HepG2 (cell line): ENCODE data around the gene HIVEP2. TPM values are rescaled to one million over a fixed set of nuclear protein-coding genes. Genes with fewer than 3 reads are reported as not detected.

Source experiments
- ATAC-seq: fragments of 200-7000 bp; cut with Tn5 transposase; 3 replicates; pipeline ENCODE4 v1.9.1; 2020; ENCODE audit warnings: mild to moderate bottlenecking, moderate library complexity
- BruUV-seq: library from RNA; stranded (reverse); fragments of 400-500 nt; replicated peaks from 2 replicates; lab custom pipeline; 2021; lab: Mats Ljungman, UMichigan
- CTCF ChIA-PET: fragments of 300-600 bp; formaldehyde crosslinking; extraction: SDS; loops from one replicate; lab custom pipeline; 2021; ENCODE audit warnings: low total read pairs, inconsistent platforms, low intra/inter-chr PET ratio; lab: Yijun Ruan, JAX
- POLR2A ChIA-PET: fragments of 350-600 bp; sonication (Branson Sonifier 250); formaldehyde crosslinking; loops from one replicate; lab custom pipeline; 2020; ENCODE audit warnings: antibody characterized with exemption, inconsistent platforms; lab: Yijun Ruan, JAX
- DNase-seq: peaks from one replicate; pipeline ENCODE4 v3.0.0-alpha.2; 2015; ENCODE audit warnings: low spot score
- FAIRE-seq: peaks from 3 replicates; lab custom pipeline; 2011; peaks lifted over from hg19 to GRCh38; lab: Jason Lieb, UNC
- H2AFZ ChIP-seq: one replicate; pipeline ENCODE4 v1.6.1; 2011; ENCODE audit warnings: low read length, inconsistent platforms
- H3K27ac ChIP-seq: fragments of 300-600 bp; 3 replicates; pipeline ENCODE4 v1.8.0; 2011; ENCODE audit warnings: mixed run types, mild to moderate bottlenecking, mixed read lengths, low read length, inconsistent platforms; ENCODE audit not compliant: insufficient read depth; ENCODE audit errors: extremely low read length
- H3K27me3 ChIP-seq, 2 experiments: fragments of 200-600 bp in 1 of 2; 2 replicates in 1 of 2; 3 replicates in 1 of 2; pipeline versions ENCODE4 v1.6.0 to v1.8.0; 2011; ENCODE audit warnings: low read length in 2 of 2, mild to moderate bottlenecking in 2 of 2, moderate library complexity in 2 of 2, inconsistent platforms in 1 of 2; ENCODE audit not compliant: insufficient read depth in 2 of 2, control insufficient read depth in 1 of 2
- H3K36me3 ChIP-seq, 2 experiments: fragments of 200-600 bp in 1 of 2; replicated peaks in 1 of 2; 2 replicates in 1 of 2; 3 replicates in 1 of 2; pipeline versions ENCODE4 v1.5.1 to v1.8.0; 2011; ENCODE audit warnings: low read length in 2 of 2, inconsistent platforms in 1 of 2; ENCODE audit not compliant: insufficient read depth in 2 of 2, control insufficient read depth in 1 of 2
- H3K4me1 ChIP-seq: 2 replicates; pipeline ENCODE4 v1.5.1; 2012; ENCODE audit warnings: low read length, inconsistent platforms; ENCODE audit not compliant: insufficient read depth
- H3K4me2 ChIP-seq: 2 replicates; pipeline ENCODE4 v1.6.0; 2011; ENCODE audit warnings: low read depth, low read length, inconsistent platforms
- H3K4me3 ChIP-seq, 3 experiments: fragments of 200-600 bp in 1 of 3; sonication (generic), shearing (Covaris generic) in 1 of 3; replicated peaks in 1 of 3; 2 replicates each; pipeline ENCODE4 v1.5.1; 2011 to 2016; ENCODE audit warnings: low read length in 3 of 3, inconsistent platforms in 2 of 3, low read depth in 2 of 3, mild to moderate bottlenecking in 2 of 3, control low read depth in 1 of 3, mixed read lengths in 1 of 3; ENCODE audit not compliant: insufficient read depth in 1 of 3
- H3K79me2 ChIP-seq: one replicate; pipeline ENCODE4 v1.6.1; 2011; ENCODE audit warnings: low read length, inconsistent platforms; ENCODE audit not compliant: insufficient read depth
- H3K9ac ChIP-seq: 2 replicates; pipeline ENCODE4 v1.6.0; 2011; ENCODE audit warnings: mild to moderate bottlenecking, low read depth, low read length, inconsistent platforms; ENCODE audit not compliant: insufficient read depth
- H3K9me3 ChIP-seq: 2 replicates; pipeline ENCODE4 v1.5.1; 2012; ENCODE audit warnings: mild to moderate bottlenecking, low read length
- H4K20me1 ChIP-seq: 2 replicates; pipeline ENCODE4 v1.6.0; 2011; ENCODE audit warnings: inconsistent platforms, mild to moderate bottlenecking, low read length, moderate library complexity; ENCODE audit not compliant: insufficient read depth
- BHLHE40 ChIP-seq: IDR thresholded peaks from 2 replicates; pipeline ENCODE4 v1.6.1; 2011; ENCODE audit warnings: low read length, improper control_type of control experiment
- CBX2 ChIP-seq, 2 experiments: fragments of 200-600 bp in 1 of 2; sonication (generic); formaldehyde crosslinking in 1 of 2; IDR thresholded peaks; 2 replicates each; pipeline versions ENCODE4 v1.7.0 to v1.8.1; 2018 to 2022; ENCODE audit warnings: low read depth in 2 of 2, low read length in 1 of 2, mild to moderate bottlenecking in 1 of 2, missing genetic modification reagents in 1 of 2
- POLR2AphosphoS5 ChIP-seq: IDR thresholded peaks from 2 replicates; pipeline ENCODE4 v1.6.1; 2012; ENCODE audit warnings: low read depth, low read length
- RFX1 ChIP-seq: fragments of 450-650 bp; IDR thresholded peaks from 2 replicates; pipeline ENCODE4 v1.6.1; 2017
- ZBTB21 ChIP-seq: sonication (generic); formaldehyde crosslinking; IDR thresholded peaks from 2 replicates; pipeline ENCODE4 v1.4.0; 2020; ENCODE audit warnings: missing genetic modification reagents
- ZNF562 ChIP-seq: sonication (generic); formaldehyde crosslinking; IDR thresholded peaks from 2 replicates; pipeline ENCODE4 v1.8.0; 2022; ENCODE audit warnings: missing genetic modification reagents, borderline replicate concordance
- ZNF652 ChIP-seq: IDR thresholded peaks from 2 replicates; pipeline ENCODE4 v1.6.1; 2016; ENCODE audit warnings: low read depth, borderline replicate concordance
- ZSCAN29 ChIP-seq: sonication (generic); formaldehyde crosslinking; conservative IDR thresholded peaks from 2 replicates; pipeline ENCODE4 v1.4.0; 2020; ENCODE audit warnings: mild to moderate bottlenecking, missing genetic modification reagents
- WGBS: methylation state at CpG from one replicate; pipeline ENCODE4 v1.1.6; 2017; ENCODE audit warnings: low lambda C conversion rate; 5-methylcytosine and 5-hydroxymethylcytosine counted together
- in situ Hi-C: cut with HindIII; loops from 2 replicates; pipeline ENCODE4 v1.10.0; 2017; ENCODE audit warnings: low pct_unique_long_range_greater_than_20kb; ENCODE audit not compliant: extremely low pct_ligation_motif_present
- intact Hi-C: fragments of 100-400 bp; cut with micrococcal nuclease; formaldehyde crosslinking; loops from one replicate; pipeline ENCODE4 v1.10.0; 2022; ENCODE audit not compliant: unreplicated experiment
- polyA plus RNA-seq, 8 experiments: library from polyadenylated mRNA; depleted of rRNA in 3 of 8; stranded (reverse) in 7 of 8; unstranded in 1 of 8; fragments of >200 nt; fragmentation: Illumina TruSeq in 4 of 8; extraction: Trizol in 4 of 8; gene quantifications; 2 replicates each; pipeline versions ENCODE4 v1.2.1 to v1.2.3, GENCODE V29; 2011 to 2016; ENCODE audit warnings: low read depth in 4 of 8, missing spikeins in 1 of 8, mixed read lengths in 1 of 8; ENCODE audit not compliant: insufficient read depth in 1 of 8
- total RNA-seq, 5 experiments: library from RNA; depleted of rRNA; stranded (reverse); fragments of >200 nt; fragmentation: Illumina TruSeq; extraction: Trizol; gene quantifications; 2 replicates each; pipeline ENCODE4 v1.2.3, GENCODE V29; 2016; ENCODE audit warnings: low read depth in 1 of 5
- TF ChIP-seq, protein P1 (sequence below): sonication (generic); formaldehyde crosslinking; IDR thresholded peaks from 2 replicates; pipeline ENCODE4 v1.5.0; 2020; ENCODE audit warnings: mild to moderate bottlenecking, missing genetic modification reagents
- TF ChIP-seq, protein P2 (sequence below): IDR thresholded peaks from 2 replicates; pipeline ENCODE4 v1.6.1; 2016; ENCODE audit warnings: missing compliant biosample characterization, missing genetic modification reagents, borderline replicate concordance
- TF ChIP-seq, protein P3 (sequence below): sonication (generic); formaldehyde crosslinking; IDR thresholded peaks from 2 replicates; pipeline ENCODE4 v1.8.1; 2022; ENCODE audit warnings: mild to moderate bottlenecking, missing genetic modification reagents

The HIVEP2 gene
- total and polyA plus RNA-seq, 2 of the 13 experiments (the other 11 are each of a cell fraction or from before 2014, with no cell fraction given), result 3.4 to 12.9 TPM

DNA sequence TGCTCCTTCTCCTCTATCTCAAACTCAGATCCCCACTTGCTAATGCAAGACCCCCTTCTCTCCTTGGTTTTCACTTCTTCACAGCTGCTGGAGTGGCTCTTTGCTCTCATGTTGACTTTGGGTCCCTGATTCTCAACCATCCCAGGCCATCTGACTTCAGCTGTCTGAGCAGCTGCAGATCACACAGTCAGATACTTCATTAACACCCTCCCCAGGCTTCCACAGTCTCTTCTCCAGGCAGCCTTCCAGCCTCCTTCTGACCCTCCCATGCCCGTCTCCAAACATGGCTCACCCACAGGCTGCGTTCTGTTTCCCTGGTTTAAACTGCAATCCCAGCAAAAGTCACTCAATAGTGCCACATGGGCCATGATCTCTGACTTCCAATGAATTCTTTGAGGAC lies 65.4 kb downstream of the HIVEP2 start:
- POLR2A ChIA-PET, result no interaction called here
- DNase-seq (no peak), ATAC-seq (no peak), FAIRE-seq (no peak)
- TF ChIP-seq, protein P1, sequence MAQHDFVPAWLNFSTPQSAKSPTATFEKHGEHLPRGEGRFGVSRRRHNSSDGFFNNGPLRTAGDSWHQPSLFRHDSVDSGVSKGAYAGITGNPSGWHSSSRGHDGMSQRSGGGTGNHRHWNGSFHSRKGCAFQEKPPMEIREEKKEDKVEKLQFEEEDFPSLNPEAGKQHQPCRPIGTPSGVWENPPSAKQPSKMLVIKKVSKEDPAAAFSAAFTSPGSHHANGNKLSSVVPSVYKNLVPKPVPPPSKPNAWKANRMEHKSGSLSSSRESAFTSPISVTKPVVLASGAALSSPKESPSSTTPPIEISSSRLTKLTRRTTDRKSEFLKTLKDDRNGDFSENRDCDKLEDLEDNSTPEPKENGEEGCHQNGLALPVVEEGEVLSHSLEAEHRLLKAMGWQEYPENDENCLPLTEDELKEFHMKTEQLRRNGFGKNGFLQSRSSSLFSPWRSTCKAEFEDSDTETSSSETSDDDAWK (CRISPR knock-in tag), result no peak
- TF ChIP-seq ZSCAN29, result no peak
- TF ChIP-seq, protein P2, sequence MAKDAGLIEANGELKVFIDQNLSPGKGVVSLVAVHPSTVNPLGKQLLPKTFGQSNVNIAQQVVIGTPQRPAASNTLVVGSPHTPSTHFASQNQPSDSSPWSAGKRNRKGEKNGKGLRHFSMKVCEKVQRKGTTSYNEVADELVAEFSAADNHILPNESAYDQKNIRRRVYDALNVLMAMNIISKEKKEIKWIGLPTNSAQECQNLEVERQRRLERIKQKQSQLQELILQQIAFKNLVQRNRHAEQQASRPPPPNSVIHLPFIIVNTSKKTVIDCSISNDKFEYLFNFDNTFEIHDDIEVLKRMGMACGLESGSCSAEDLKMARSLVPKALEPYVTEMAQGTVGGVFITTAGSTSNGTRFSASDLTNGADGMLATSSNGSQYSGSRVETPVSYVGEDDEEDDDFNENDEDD (CRISPR knock-in tag), result no peak
- no peak for TF ChIP-seq ZNF562 (CRISPR knock-in tag)
- TF ChIP-seq POLR2AphosphoS5, result no peak
- TF ChIP-seq ZBTB21 (CRISPR knock-in tag), result no peak
- no peak for TF ChIP-seq ZNF652 (CRISPR knock-in tag)
- TF ChIP-seq CBX2 (IDR thresholded peaks at IDR 0.05; ENCODE audit: low read depth, low read length), result no peak
- no peak for TF ChIP-seq CBX2 (CRISPR knock-in tag; IDR thresholded peaks at IDR 0.05; ENCODE audit: low read depth)
- TF ChIP-seq, protein P3, sequence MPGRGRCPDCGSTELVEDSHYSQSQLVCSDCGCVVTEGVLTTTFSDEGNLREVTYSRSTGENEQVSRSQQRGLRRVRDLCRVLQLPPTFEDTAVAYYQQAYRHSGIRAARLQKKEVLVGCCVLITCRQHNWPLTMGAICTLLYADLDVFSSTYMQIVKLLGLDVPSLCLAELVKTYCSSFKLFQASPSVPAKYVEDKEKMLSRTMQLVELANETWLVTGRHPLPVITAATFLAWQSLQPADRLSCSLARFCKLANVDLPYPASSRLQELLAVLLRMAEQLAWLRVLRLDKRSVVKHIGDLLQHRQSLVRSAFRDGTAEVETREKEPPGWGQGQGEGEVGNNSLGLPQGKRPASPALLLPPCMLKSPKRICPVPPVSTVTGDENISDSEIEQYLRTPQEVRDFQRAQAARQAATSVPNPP (CRISPR knock-in tag), result no peak
- no peak for TF ChIP-seq BHLHE40
- TF ChIP-seq RFX1, result no peak
- Histone ChIP-seq H3K27ac (no peak overlapping the region), H3K79me2 (no peaks in the 10 kb centered on the region), H3K36me3 (no peaks in the 10 kb centered on the region), H3K4me2 (no peak overlapping the region), H4K20me1 (peaks cover 8% of the 10 kb centered on the region; the same call in 1 of the 2 replicates), H3K4me1 (peaks cover 9% of the 10 kb centered on the region), H3K9ac (no peak overlapping the region), H2AFZ (no peak overlapping the region), H3K27me3 (no peaks in the 10 kb centered on the region), H3K9me3 (no peaks in the 10 kb centered on the region), H3K4me3 (no peak overlapping the region)
- CTCF ChIA-PET, result no interaction called here
- no TSS peak for BruUV-seq
- 67% methylated on average over 2 of the region's 2 CpGs for WGBS
- in situ Hi-C loops (no loop called here), intact Hi-C loops (no loop called here)
